A172 (cell line): ENCODE results near the gene CDC23. TPM values are rescaled to one million over a fixed set of nuclear protein-coding genes. Genes with fewer than 3 reads are reported as not detected.

ENCODE experiments used
- DNase-seq: peaks from one replicate; pipeline ENCODE4 v3.0.0-alpha.2; 2015; ENCODE audit warnings: low spot score
- total RNA-seq: library from RNA; depleted of rRNA; stranded (reverse); fragments of >200 nt; shearing (Covaris generic); gene quantifications from 2 replicates; pipeline ENCODE4 v1.2.3, GENCODE V29; 2014; rRNA removed

Gene CDC23
- total RNA-seq, 1 experiment from 2014 or later = 72.6 TPM

GRCh38 chr5:138140268-138140667 is 72.9 kb downstream of the CDC23 start:
- no peak for DNase-seq

GRCh38 chr5:138139781-138140090 is 73.4 kb downstream of the CDC23 start:
- no peak for DNase-seq

GRCh38 chr5:138138949-138139780 is 74.0 kb downstream of the CDC23 start, which contains the start of gene NME5:
Gene NME5, minus strand, starts transcription at chr5:138139428. Its CDS starts 648 bp downstream, at chr5:138138780.
- DNase-seq = no peak

Other genes with a start within 250 kb of the CDC23 start
- 13.9 and 21.5 TPM in 2 replicates for gene FAM13B, start 180.2 kb downstream of the CDC23 start, total RNA-seq
- not detected in 2 replicates for gene WNT8A, start 129.3 kb downstream of the CDC23 start, total RNA-seq
- 1.8 and 2.6 TPM in 2 replicates for gene NME5, start 73.9 kb downstream of the CDC23 start, total RNA-seq
- 63.6 and 91.5 TPM in 2 replicates for gene BRD8, start 34.7 kb downstream of the CDC23 start, total RNA-seq
- gene KIF20A, start 34.2 kb downstream of the CDC23 start, total RNA-seq = 105 and 109 TPM in 2 replicates
- gene GFRA3, start 61.3 kb upstream of the CDC23 start, total RNA-seq = not detected in 2 replicates
- 24.8 and 25.4 TPM in 2 replicates for gene CDC25C, start 118.5 kb upstream of the CDC23 start, total RNA-seq
- 25.4 and 30.7 TPM in 2 replicates for gene FAM53C, start 124.9 kb upstream of the CDC23 start, total RNA-seq
- 45.5 and 50.5 TPM in 2 replicates for gene KDM3B, start 139.4 kb upstream of the CDC23 start, total RNA-seq
- gene REEP2, start 225.7 kb upstream of the CDC23 start, total RNA-seq = 37.7 and 43.5 TPM in 2 replicates